ENCODE measurements around the gene SSMEM1. TPM values are rescaled to one million over a fixed set of nuclear protein-coding genes. Genes with fewer than 3 reads are reported as not detected.
"Not testable (repeated sequence)": the region's sequence is repeated elsewhere in the genome, so short reads cannot be mapped to it uniquely, and the experiment has no call there.

The SSMEM1 gene
- total RNA-seq, 1 donor from 2014 or later: not detected

- Histone ChIP-seq H3K4me1 (peaks cover 11% of the 10 kb centered on the region), H3K36me3 (no peaks in the 10 kb centered on the region), H3K9ac (no peak overlapping the region), H2AFZ (replicated peaks) (no peak overlapping the region), H3K4me3 (no peak overlapping the region), H3K9me3 (ENCODE audit: low read depth) (no peaks in the 10 kb centered on the region), H4K20me1 (ENCODE audit: low read depth) (no peaks in the 10 kb centered on the region), H3K79me2 (ENCODE audit: low read depth) (no peaks in the 10 kb centered on the region), H3F3A (ENCODE audit: low read depth) (peaks cover 13% of the 10 kb centered on the region), H3K27me3 (no peaks in the 10 kb centered on the region), H3K27ac (no peak overlapping the region), H3K4me2 (no peak overlapping the region)
- Mint-ChIP-seq H3K27me3 (ENCODE audit: insufficient read depth, low read depth) (no peaks in the 10 kb centered on the region), H3K27ac (no peak overlapping the region), H3K4me1 (no peaks in the 10 kb centered on the region), H3K36me3 (no peaks in the 10 kb centered on the region), H3K4me3 (no peak overlapping the region), H3K9me3 (peaks cover 2% of the 10 kb centered on the region)
- DNase-seq (ENCODE audit: low spot score): no peak
- no peak for TF ChIP-seq CTCF (IDR thresholded peaks at IDR 0.05)
- TF ChIP-seq EZH2phosphoT487 (IDR thresholded peaks at IDR 0.05): no peak
- no peak for TF ChIP-seq EZH2 (IDR thresholded peaks at IDR 0.05)
Observed at GRCh38 chr7:130223646-130224045, 16.0 kb downstream of the SSMEM1 start.

- H3K27ac ChIP-seq: no peak overlapping the region
- H3K4me1 ChIP-seq: peaks cover 17% of the 10 kb centered on the region
- DNase-seq (ENCODE audit: low spot score): no peak
- peaks cover 18% of the 10 kb centered on the region for H3F3A ChIP-seq (ENCODE audit: low read depth)
- H3K27me3 Mint-ChIP-seq (ENCODE audit: insufficient read depth, low read depth): no peaks in the 10 kb centered on the region
- no peaks in the 10 kb centered on the region for H3K36me3 ChIP-seq
- no peak overlapping the region for H3K9ac ChIP-seq
- TF ChIP-seq CTCF (IDR thresholded peaks at IDR 0.05): no peak
- TF ChIP-seq EZH2phosphoT487 (IDR thresholded peaks at IDR 0.05): no peak
- TF ChIP-seq EZH2 (IDR thresholded peaks at IDR 0.05): no peak
- H3K4me2 ChIP-seq: no peak overlapping the region
- H3K79me2 ChIP-seq (ENCODE audit: low read depth): no peaks in the 10 kb centered on the region
- no peaks in the 10 kb centered on the region for H3K36me3 Mint-ChIP-seq
- peaks cover 2% of the 10 kb centered on the region for H3K9me3 Mint-ChIP-seq
- no peak overlapping the region for H3K4me3 Mint-ChIP-seq
- H3K27me3 ChIP-seq: no peaks in the 10 kb centered on the region
- no peaks in the 10 kb centered on the region for H4K20me1 ChIP-seq (ENCODE audit: low read depth)
- no peak overlapping the region for H3K27ac Mint-ChIP-seq
- no peak overlapping the region for H2AFZ ChIP-seq (replicated peaks)
- peaks cover 2% of the 10 kb centered on the region for H3K4me1 Mint-ChIP-seq
- no peak overlapping the region for H3K4me3 ChIP-seq
- no peaks in the 10 kb centered on the region for H3K9me3 ChIP-seq (ENCODE audit: low read depth)
Observed at GRCh38 chr7:130224210-130224609, 16.6 kb downstream of the SSMEM1 start.

GRCh38 chr7:130224923-130225322 lies 17.3 kb downstream of the SSMEM1 start:
- H3K9ac ChIP-seq, H3K36me3 Mint-ChIP-seq: not testable (repeated sequence)

GRCh38 chr7:130226333-130226732 lies 18.7 kb downstream of the SSMEM1 start:
- Histone ChIP-seq H3K79me2 (ENCODE audit: low read depth) (no peaks in the 10 kb centered on the region), H3K27me3 (no peaks in the 10 kb centered on the region), H3K9ac (no peak overlapping the region), H3K4me3 (no peak overlapping the region), H2AFZ (replicated peaks) (no peak overlapping the region), H3K4me2 (no peak overlapping the region), H3K36me3 (no peaks in the 10 kb centered on the region), H3K4me1 (peaks cover 20% of the 10 kb centered on the region), H3K27ac (no peak overlapping the region), H3F3A (ENCODE audit: low read depth) (peaks cover 23% of the 10 kb centered on the region), H3K9me3 (ENCODE audit: low read depth) (no peaks in the 10 kb centered on the region), H4K20me1 (ENCODE audit: low read depth) (no peaks in the 10 kb centered on the region)
- Mint-ChIP-seq H3K4me3 (no peak overlapping the region), H3K27ac (no peak overlapping the region), H3K9me3 (peaks cover 10% of the 10 kb centered on the region), H3K4me1 (peaks cover 3% of the 10 kb centered on the region), H3K36me3 (no peaks in the 10 kb centered on the region), H3K27me3 (ENCODE audit: insufficient read depth, low read depth) (peaks cover 2% of the 10 kb centered on the region)
- TF ChIP-seq CTCF (IDR thresholded peaks at IDR 0.05): no peak
- no peak for TF ChIP-seq EZH2 (IDR thresholded peaks at IDR 0.05)
- no peak for TF ChIP-seq EZH2phosphoT487 (IDR thresholded peaks at IDR 0.05)
- DNase-seq (ENCODE audit: low spot score): no peak

More at GRCh38 chr7:130224923-130225322, 17.3 kb downstream of the SSMEM1 start:
- H3K4me3 ChIP-seq; H3K27me3 Mint-ChIP-seq (ENCODE audit: insufficient read depth, low read depth); H3K4me1 Mint-ChIP-seq; H3K27me3 ChIP-seq; H3K36me3 ChIP-seq; H3K27ac ChIP-seq; H3K9me3 Mint-ChIP-seq; H4K20me1 ChIP-seq (ENCODE audit: low read depth); H3K9me3 ChIP-seq (ENCODE audit: low read depth); H3K4me2 ChIP-seq; H3K79me2 ChIP-seq (ENCODE audit: low read depth); DNase-seq (ENCODE audit: low spot score); H3K4me3 Mint-ChIP-seq; H2AFZ ChIP-seq (replicated peaks): not testable (repeated sequence)
- Histone ChIP-seq H3F3A (ENCODE audit: low read depth) (peaks cover 23% of the 10 kb centered on the region), H3K4me1 (peaks cover 20% of the 10 kb centered on the region)
- H3K27ac Mint-ChIP-seq: peak overlapping the region; percentile 53

Data from neural progenitor cell (in vitro differentiated cells).